ENCODE results near the gene HLA-DRA. TPM values are rescaled to one million over a fixed set of nuclear protein-coding genes. Genes with fewer than 3 reads are reported as not detected.

The HLA-DRA gene
- total and polyA plus RNA-seq, 9 of the 15 experiments (the other 6 are each of a cell fraction or from before 2014, with no cell fraction given), result 0.18 to 1.8 (median 0.41) TPM; not detected in 4

GRCh38 chr6:32475392-32476206 lies 35.9 kb downstream of the HLA-DRA start (continued):
- TF ChIP-seq PKNOX1 (IDR thresholded peaks at IDR 0.05) (0 out of 2 replicates have a peak, but pooled peaks have one; percentile 33), CEBPG (CRISPR knock-in tag; IDR thresholded peaks at IDR 0.05) (0 out of 2 replicates have a peak, but pooled peaks have one; percentile 17), CEBPG (tag; conservative IDR thresholded peaks at IDR 0.05 in 1 of 2, IDR thresholded peaks at IDR 0.05 in 1 of 2) (peak; percentile 31 to 88; a peak in 2 of 4 replicates), SPI1 (IDR thresholded peaks at IDR 0.05; ENCODE audit: borderline replicate concordance, low read depth, low read length) (no peak), JUND (IDR thresholded peaks at IDR 0.05; ENCODE audit: borderline replicate concordance, low read depth, low read length) (peak; percentile 14; the same call in 1 of the 2 replicates), JUND (tag; IDR thresholded peaks at IDR 0.05; ENCODE audit: borderline replicate concordance, low read depth, low read length) (no peak), RAD21 (CRISPR knock-in tag; conservative IDR thresholded peaks at IDR 0.05 in 1 of 2, IDR thresholded peaks at IDR 0.05 in 1 of 2) (0 out of 4 replicates have a peak, but pooled peaks of 1 of the 2 experiments have one; percentile 16), ZNF239 (CRISPR knock-in tag; IDR thresholded peaks at IDR 0.05) (peak; percentile 6; the same call in 1 of the 2 replicates), ATF7 (IDR thresholded peaks at IDR 0.05) (peak; percentile 57; the same call in 1 of the 2 replicates), ZNF197 (CRISPR knock-in tag; IDR thresholded peaks at IDR 0.05; ENCODE audit: low read depth) (0 out of 2 replicates have a peak, but pooled peaks have one; percentile 43), ZKSCAN8 (CRISPR knock-in tag; IDR thresholded peaks at IDR 0.05) (peak; percentile 39; the same call in 1 of the 2 replicates), ETV5 (CRISPR knock-in tag; IDR thresholded peaks at IDR 0.05; ENCODE audit: low read depth) (no peak), L3MBTL2 (IDR thresholded peaks at IDR 0.05) (peak; percentile 29; the same call in 1 of the 2 replicates), ATF3 (IDR thresholded peaks at IDR 0.05) (peak; percentile 53; the same call in 1 of the 2 replicates), ATF3 (CRISPR knock-in tag; conservative IDR thresholded peaks at IDR 0.05) (no peak)
